Activated CD4-positive, alpha-beta T cell treated with anti-CD3 and anti-CD28 coated beads, Interleukin-2, amount 10 ng/mL, durations not matched to agents 24 days and 14 days (primary cell): ENCODE data around the gene AK9. TPM values are rescaled to one million over a fixed set of nuclear protein-coding genes. Genes with fewer than 3 reads are reported as not detected.

Experiments
- DNase-seq: peaks from one replicate; pipeline ENCODE4 v3.0.0; 2022
- H3K27ac Mint-ChIP-seq: one replicate; pipeline ENCODE4 v1.8.0; 2022; ENCODE audit warnings: mild to moderate bottlenecking, mixed read lengths
- H3K27me3 Mint-ChIP-seq: one replicate; pipeline ENCODE4 v1.8.0; 2022; ENCODE audit warnings: mixed read lengths
- H3K36me3 Mint-ChIP-seq: one replicate; pipeline ENCODE4 v1.8.0; 2022; ENCODE audit warnings: low read depth, mild to moderate bottlenecking, mixed read lengths
- H3K4me1 Mint-ChIP-seq: one replicate; pipeline ENCODE4 v1.8.0; 2021; ENCODE audit warnings: mixed read lengths
- H3K4me3 Mint-ChIP-seq: one replicate; pipeline ENCODE4 v1.8.0; 2022; ENCODE audit warnings: mild to moderate bottlenecking, moderate library complexity, mixed read lengths
- H3K9me3 Mint-ChIP-seq: one replicate; pipeline ENCODE4 v1.8.0; 2021; ENCODE audit warnings: mixed read lengths
- intact Hi-C: fragments of 100-400 bp; cut with micrococcal nuclease; formaldehyde crosslinking; loops from one replicate; pipeline ENCODE4 v1.15.1; 2023
- total RNA-seq: library from RNA; stranded (reverse); gene quantifications from 2 replicates; pipeline ENCODE4 v1.2.3, GENCODE V29; 2022

The AK9 gene
- total RNA-seq, 1 donor from 2014 or later = 2.1 TPM

DNA sequence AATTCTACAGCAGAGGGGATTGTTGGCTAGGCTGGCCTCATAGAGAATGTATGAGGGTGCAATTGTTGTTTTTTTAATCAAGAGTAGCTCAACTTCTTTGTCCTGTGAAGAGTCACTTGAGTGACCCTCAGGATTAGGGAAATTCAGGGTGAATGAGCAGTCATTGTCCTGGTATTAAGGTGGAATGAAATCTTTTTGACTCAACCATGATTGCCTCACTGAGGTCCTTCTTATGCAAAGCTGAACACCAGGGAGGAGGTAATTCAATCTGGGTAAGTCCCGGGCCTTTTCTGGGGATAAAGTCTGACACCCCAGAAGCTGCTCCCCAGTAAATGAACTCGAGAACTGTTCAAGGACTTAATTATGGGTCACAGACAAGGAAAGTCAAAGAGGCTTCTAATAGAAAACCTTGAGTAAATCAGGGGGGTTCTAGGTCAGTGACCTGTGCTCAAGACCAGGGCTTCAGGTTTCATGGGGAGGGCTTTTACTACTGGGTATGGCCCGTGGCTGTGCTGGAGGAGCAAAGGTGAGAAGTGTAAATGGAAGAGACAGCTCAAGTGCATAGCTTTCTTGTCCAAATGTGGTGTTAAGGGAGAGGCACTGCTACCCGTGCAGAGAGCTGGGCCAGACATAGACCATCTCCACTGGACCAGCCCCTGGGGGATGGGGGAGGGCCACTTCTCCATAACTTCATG is 182.7 kb downstream of the AK9 start:
- H3K36me3 Mint-ChIP-seq = no peaks in the 10 kb centered on the region
- no peak overlapping the region for H3K4me3 Mint-ChIP-seq
- H3K27ac Mint-ChIP-seq = no peak overlapping the region
- H3K27me3 Mint-ChIP-seq = peaks cover 11% of the 10 kb centered on the region
- intact Hi-C loops = no loop called here
- peak; percentile 52 for DNase-seq
- H3K9me3 Mint-ChIP-seq = no peaks in the 10 kb centered on the region
- no peaks in the 10 kb centered on the region for H3K4me1 Mint-ChIP-seq

DNA sequence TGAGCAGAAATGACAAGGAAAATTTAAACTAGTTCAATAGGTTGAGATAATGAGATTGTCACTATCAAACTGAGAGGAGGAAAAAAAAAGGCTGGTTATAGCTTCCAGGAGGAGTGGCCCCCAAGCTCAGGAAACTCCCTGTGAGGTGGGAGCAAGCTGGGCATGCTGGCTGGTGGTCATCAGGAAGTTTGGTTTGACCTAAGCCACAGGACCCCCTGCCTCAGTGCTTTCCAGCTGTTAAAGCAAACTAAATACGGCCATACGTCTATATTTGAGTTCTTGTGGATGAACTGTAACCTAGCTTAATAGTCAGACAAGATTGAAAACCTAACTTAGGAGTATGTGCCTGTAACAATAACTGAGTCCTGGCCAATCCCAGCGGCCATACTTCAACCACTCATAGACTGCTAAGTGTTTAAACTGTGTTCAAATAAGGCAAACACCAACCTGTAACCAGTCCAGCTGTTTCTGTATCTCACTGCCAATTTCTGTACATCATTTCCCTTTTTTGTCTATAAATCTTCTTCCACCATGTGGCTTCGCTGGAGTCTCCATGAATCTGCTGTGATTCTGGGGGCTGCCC is 183.4 kb downstream of the AK9 start:
- no peak overlapping the region for H3K4me3 Mint-ChIP-seq
- no peak overlapping the region for H3K27ac Mint-ChIP-seq
- DNase-seq = no peak
- H3K4me1 Mint-ChIP-seq = no peaks in the 10 kb centered on the region
- intact Hi-C loops = no loop called here
- H3K36me3 Mint-ChIP-seq = no peaks in the 10 kb centered on the region
- H3K9me3 Mint-ChIP-seq = no peaks in the 10 kb centered on the region
- H3K27me3 Mint-ChIP-seq = peaks cover 13% of the 10 kb centered on the region

DNA sequence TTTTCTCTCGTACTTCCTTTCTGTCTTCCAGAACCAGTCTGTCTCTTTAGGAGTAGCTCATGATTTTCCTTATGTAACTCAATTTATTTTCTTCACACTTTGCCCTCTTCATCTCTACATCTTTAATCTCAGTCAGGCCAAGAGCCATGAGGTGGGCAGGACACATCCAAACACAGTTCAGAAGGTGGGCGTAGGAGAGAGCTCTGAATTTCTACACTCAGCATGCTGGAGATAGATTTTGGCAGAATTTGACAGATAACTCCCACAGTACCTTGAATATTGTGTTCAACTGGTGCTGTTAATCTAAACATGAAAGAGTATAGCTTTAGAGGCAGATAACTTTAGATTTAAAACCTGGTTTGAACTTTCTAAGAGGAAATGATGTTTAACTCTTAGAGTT is 184.2 kb downstream of the AK9 start:
- H3K36me3 Mint-ChIP-seq = no peaks in the 10 kb centered on the region
- no peak overlapping the region for H3K4me3 Mint-ChIP-seq
- peaks cover 16% of the 10 kb centered on the region for H3K27me3 Mint-ChIP-seq
- intact Hi-C loops = no loop called here
- H3K27ac Mint-ChIP-seq = no peak overlapping the region
- no peaks in the 10 kb centered on the region for H3K9me3 Mint-ChIP-seq
- H3K4me1 Mint-ChIP-seq = no peaks in the 10 kb centered on the region
- no peak for DNase-seq

DNA sequence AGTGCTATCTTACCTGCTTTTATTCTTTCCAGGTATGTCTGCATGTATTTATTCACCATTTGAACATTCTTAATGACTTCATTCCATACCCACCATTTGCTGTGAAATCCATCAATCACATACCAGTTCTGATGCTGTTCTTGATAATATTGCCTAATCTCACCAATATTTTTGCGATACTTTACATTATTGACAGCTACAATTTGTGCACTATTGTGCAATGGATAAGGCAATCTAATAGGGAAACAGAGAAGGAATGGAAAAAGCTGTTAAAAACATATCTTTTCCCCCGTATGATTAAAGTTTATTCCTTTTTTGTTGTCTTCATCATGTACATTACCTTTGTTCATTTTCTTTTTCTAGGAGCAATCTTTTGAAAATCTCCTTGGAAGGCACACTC is 184.7 kb downstream of the AK9 start:
- H3K36me3 Mint-ChIP-seq = no peaks in the 10 kb centered on the region
- no peak overlapping the region for H3K27ac Mint-ChIP-seq
- intact Hi-C loops = no loop called here
- no peaks in the 10 kb centered on the region for H3K4me1 Mint-ChIP-seq
- no peak overlapping the region for H3K4me3 Mint-ChIP-seq
- no peak for DNase-seq
- peaks cover 19% of the 10 kb centered on the region for H3K27me3 Mint-ChIP-seq
- H3K9me3 Mint-ChIP-seq = no peaks in the 10 kb centered on the region

DNA sequence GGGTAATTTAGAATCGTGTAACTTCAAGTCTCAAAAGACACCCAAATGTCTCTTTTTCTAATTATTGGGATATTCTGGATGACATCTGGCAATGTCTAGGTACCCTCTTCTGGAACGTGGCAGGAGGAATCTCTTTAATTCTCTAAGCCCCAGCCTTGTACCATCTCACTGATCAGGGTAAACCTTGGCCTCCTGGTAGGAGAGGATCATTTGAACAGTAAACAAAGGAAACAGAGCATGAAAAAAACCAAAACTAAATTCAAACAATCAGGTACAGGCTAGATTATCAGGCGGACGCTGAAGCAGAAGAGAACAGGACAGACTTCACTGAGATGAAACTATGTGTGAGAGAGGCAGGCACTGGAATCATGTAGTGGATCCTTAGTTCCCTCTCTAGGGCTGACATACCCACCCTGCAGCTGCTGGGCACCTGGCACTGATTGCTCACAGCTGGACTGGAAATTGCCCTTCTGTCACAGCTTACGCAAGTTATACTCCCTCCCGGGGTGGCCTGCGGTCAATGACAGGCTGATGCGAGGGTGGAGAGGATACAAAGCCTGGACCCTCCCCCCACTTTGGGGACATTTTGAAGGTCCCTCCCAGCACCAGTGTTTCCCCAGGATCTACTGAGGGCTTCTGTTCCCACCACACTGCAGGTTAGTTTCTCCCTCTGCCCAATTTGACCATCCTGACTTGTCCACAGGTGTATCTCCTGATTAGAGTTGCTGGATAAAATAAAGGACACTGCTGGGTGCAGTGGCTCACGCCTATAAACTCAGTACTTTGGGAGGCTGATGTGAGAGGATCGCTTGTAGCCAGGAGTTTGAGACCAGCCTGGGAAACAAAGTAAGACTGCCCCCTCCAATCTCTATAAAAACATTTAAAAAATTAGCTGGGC is 187.4 kb downstream of the AK9 start:
- peak; percentile 42 for DNase-seq
- H3K9me3 Mint-ChIP-seq = no peaks in the 10 kb centered on the region
- H3K4me1 Mint-ChIP-seq = no peaks in the 10 kb centered on the region
- no peak overlapping the region for H3K27ac Mint-ChIP-seq
- H3K4me3 Mint-ChIP-seq = no peak overlapping the region
- intact Hi-C loops = no loop called here
- peaks cover 20% of the 10 kb centered on the region for H3K27me3 Mint-ChIP-seq
- H3K36me3 Mint-ChIP-seq = no peaks in the 10 kb centered on the region

DNA sequence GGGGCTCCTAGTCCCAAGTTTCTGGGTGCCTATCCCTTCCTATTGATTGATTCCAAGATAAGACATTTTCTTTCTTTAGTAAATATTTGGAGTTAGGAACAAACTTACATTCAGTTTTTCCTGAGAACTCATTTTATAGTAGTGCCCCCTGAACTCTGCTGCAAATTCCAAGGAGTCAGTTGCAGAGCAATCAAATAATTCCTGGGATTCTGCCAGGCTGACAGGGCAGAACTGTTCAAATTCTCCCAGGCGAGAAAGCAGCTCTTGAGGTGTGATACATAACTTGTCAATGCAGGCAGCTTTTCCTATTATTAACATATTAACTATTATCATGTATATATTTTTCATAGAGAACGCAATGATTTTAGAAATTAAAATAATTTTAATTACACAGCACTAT is 192.1 kb downstream of the AK9 start:
- Mint-ChIP-seq H3K36me3 (no peaks in the 10 kb centered on the region), H3K9me3 (no peaks in the 10 kb centered on the region), H3K4me3 (no peak overlapping the region), H3K27me3 (peaks cover 10% of the 10 kb centered on the region), H3K4me1 (peaks cover 15% of the 10 kb centered on the region), H3K27ac (no peak overlapping the region)
- DNase-seq = no peak
- intact Hi-C loops = no loop called here

DNA sequence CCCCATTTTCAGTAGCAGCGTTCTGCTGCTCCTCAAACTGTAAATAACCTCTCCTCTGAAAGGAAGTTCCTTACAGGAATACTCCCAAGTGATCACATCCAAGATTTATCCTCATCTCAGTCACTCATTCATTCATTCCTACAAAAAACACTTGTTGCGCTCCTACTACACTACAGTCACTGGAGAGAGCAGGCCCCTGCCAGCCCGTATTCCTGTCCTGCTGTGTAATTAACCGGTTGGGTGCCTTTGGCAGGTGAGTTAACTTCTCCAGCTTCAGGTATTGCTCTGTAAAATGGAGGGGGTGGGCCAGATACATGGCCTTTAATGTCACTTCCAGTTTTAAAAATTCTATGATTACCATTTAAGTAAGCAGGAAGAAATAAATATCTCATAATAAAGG is 192.9 kb downstream of the AK9 start:
- Mint-ChIP-seq H3K4me1 (peaks cover 15% of the 10 kb centered on the region), H3K9me3 (no peaks in the 10 kb centered on the region), H3K36me3 (no peaks in the 10 kb centered on the region), H3K4me3 (no peak overlapping the region), H3K27ac (no peak overlapping the region), H3K27me3 (peaks cover 7% of the 10 kb centered on the region)
- DNase-seq = peak; percentile 38
- intact Hi-C loops = no loop called here

DNA sequence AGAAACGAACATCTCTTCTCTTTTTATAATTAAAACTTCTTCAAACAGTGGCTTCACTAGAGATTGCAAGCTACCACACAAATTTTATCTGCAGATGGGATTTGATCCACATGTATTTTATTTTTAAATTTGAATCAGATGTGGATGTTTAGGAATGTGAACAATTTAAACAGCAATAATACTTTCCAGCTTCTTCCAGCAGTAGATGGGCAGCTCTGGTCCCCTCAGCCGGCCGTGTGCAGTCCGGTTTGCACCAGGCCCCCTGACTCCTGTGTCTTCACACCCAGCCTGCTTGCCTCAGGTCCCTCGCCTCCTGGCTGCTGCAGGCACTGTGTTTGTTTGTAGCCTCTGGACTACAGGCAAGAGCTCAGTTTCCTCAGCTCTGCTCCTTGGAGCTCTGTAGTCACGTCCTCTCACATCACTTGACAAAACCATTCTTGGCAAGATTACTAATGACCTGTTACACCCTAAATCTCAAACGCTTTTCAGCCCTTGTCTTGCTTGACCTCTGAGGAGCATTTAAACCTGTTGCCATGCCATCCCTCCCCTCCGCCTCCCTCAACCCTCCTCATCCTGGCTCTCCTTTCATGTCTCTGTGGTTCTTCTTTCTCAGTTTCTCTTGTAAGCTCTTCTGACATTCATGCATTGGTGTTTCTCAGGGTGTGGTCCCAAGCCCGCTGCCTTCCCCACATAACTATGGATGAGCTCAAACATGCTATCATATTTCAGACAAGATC is 194.8 kb downstream of the AK9 start:
- no peak overlapping the region for H3K27ac Mint-ChIP-seq
- intact Hi-C loops = no loop called here

DNA sequence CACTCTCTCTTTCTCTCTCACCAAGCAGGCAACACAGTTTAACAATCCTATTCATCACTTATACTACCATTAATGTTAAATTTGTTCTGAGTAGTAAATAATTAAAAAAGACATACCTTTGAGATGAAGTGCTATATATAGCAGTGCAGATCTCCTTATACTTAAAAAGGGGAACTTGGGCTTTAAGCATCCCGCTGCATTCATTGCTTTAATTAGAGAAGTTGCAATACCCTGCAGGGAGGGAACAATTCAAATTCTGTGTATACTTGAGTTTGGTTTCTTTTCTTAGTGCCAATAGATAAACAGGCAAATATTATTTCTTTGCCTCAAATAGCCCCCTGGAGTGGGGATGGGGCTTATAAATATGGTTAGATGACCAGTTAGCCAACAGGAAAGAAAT is 197.1 kb downstream of the AK9 start:
- no peak overlapping the region for H3K4me3 Mint-ChIP-seq
- no peaks in the 10 kb centered on the region for H3K36me3 Mint-ChIP-seq
- no peaks in the 10 kb centered on the region for H3K9me3 Mint-ChIP-seq
- H3K4me1 Mint-ChIP-seq = peaks cover 34% of the 10 kb centered on the region
- no peak overlapping the region for H3K27ac Mint-ChIP-seq
- intact Hi-C loops = no loop called here
- no peak for DNase-seq
- H3K27me3 Mint-ChIP-seq = no peaks in the 10 kb centered on the region

More for the DNA sequence above, 194.8 kb downstream of the AK9 start:
- DNase-seq = peak; percentile 59
- Mint-ChIP-seq H3K36me3 (no peaks in the 10 kb centered on the region), H3K27me3 (peaks cover under 1% of the 10 kb centered on the region), H3K9me3 (no peaks in the 10 kb centered on the region), H3K4me1 (peaks cover 25% of the 10 kb centered on the region), H3K4me3 (peak overlapping the region; percentile 24)

DNA sequence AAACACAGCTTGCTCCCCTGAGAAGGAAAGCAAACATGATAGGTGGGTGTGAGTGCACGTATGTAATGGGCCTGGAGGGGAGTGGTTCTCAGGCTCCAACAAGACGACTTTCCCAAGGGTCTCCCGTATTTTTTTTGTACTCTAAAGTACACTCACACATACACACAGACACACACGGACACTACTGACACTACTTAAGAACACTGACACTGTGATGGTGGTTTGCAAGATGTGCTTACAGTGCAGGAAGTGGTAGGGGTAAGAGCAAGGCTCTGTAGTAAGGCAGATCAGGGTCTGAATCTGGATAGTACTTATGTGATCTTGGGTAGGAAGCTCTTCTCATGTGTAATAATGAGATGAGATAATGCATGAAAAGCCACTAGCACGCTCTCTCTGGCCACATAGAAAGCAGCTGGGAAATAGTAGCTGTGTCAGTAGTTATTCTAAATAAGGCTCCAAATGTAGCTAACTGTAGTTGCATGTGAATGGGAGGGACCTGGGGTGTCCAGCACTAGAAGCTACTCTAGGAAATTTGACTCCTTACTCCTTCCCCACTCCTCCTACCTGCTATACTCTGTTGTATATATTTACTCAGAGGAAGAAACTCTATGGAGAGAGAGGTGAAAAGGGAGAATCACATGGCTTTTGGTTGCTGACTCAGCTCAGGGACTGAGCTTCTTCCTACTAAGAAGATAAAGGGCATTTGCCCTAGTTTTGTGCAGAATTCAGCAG is 199.6 kb downstream of the AK9 start:
- H3K27me3 Mint-ChIP-seq = peaks cover 3% of the 10 kb centered on the region
- H3K4me3 Mint-ChIP-seq = peak overlapping the region; percentile 51
- no peaks in the 10 kb centered on the region for H3K36me3 Mint-ChIP-seq
- H3K27ac Mint-ChIP-seq = peak overlapping the region; percentile 86
- intact Hi-C loops = no loop called here
- no peaks in the 10 kb centered on the region for H3K9me3 Mint-ChIP-seq
- peaks cover 29% of the 10 kb centered on the region for H3K4me1 Mint-ChIP-seq
- DNase-seq = peak; percentile 84

DNA sequence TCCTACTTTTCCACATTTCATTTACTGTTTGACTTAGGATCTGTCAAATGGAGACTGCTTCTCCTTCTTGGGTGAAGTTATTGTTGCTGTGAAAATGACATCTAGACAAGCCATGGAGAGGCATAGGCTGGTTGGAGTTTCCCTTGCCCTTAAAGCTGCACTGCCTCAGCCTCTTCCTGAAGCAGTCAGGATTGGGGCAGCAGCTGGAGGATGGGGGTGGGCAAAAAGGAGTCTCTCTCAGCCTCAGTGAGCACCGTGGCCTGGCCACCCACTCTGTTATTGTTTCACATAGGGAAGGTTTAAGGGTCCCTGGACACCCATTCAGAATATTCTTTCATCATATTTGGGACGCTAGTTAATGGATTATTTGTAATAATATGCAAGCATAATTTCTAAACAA is 200.3 kb downstream of the AK9 start:
- peak overlapping the region; percentile 51 for H3K4me3 Mint-ChIP-seq
- intact Hi-C loops = no loop called here

DNA sequence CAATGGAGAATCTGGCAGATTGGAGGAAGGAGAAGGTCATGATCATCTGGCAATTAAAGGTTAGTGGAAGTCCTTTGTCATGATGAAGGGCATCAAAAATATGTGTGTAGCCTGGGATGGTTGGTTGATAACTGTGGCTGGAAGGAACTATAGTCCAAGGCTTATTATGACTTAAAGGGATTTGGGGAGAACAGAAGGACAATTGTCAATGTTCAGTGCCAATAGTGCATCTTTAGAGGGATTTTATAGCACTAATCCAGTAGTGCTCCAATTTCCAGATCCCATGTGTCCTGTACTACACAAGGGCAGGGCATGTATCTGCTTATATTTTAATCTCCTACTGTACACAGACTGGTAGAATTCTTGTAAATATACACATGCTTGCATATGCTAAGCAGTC is 203.0 kb downstream of the AK9 start:
- no peak for DNase-seq
- Mint-ChIP-seq H3K4me3 (no peak overlapping the region), H3K36me3 (no peaks in the 10 kb centered on the region), H3K4me1 (peaks cover 30% of the 10 kb centered on the region), H3K9me3 (no peaks in the 10 kb centered on the region), H3K27me3 (peaks cover 3% of the 10 kb centered on the region), H3K27ac (no peak overlapping the region)
- intact Hi-C loops = loop anchor here (10.0 kb wide), 3 partner anchors 697 to 1327 kb away; partner anchors contain the start of genes CDC40 and CDK19

More for the DNA sequence above, 200.3 kb downstream of the AK9 start:
- Mint-ChIP-seq H3K27me3 (peaks cover 3% of the 10 kb centered on the region), H3K27ac (peak overlapping the region; percentile 86), H3K9me3 (no peaks in the 10 kb centered on the region), H3K36me3 (no peaks in the 10 kb centered on the region), H3K4me1 (peaks cover 27% of the 10 kb centered on the region)
- DNase-seq = peak; percentile 62

DNA sequence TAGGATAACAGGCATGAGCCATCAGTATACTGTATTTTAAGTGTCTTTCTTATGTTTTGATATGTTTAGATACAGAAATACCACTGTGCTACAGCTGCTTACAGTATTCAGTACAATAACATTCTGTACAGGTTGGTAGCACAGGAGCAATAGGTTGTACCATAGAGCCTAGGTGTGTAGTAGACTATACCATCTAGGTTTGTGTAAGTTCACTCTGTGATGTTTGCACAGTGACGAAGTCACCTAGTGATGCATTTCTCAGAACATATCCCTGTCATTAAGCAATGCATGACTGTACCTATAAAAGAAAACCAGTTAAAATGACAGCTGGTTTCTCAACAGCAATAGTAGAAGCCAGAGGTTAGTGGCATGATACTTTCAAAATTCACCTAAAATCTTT is 204.9 kb downstream of the AK9 start:
- peaks cover 28% of the 10 kb centered on the region for H3K4me1 Mint-ChIP-seq

More for the DNA sequence above, 204.9 kb downstream of the AK9 start:
- Mint-ChIP-seq H3K36me3 (peaks cover 13% of the 10 kb centered on the region), H3K9me3 (no peaks in the 10 kb centered on the region), H3K27ac (no peak overlapping the region), H3K4me3 (no peak overlapping the region), H3K27me3 (peaks cover 3% of the 10 kb centered on the region)
- intact Hi-C loops = loop anchor here (10.0 kb wide), 3 partner anchors 699 to 1329 kb away; partner anchors contain the start of genes CDC40 and CDK19
- DNase-seq = no peak
